Measurements from ENCODE around the gene THYN1.

- TF ChIP-seq CTCF (IDR thresholded peaks at IDR 0.05) (no peak), POLR2A (IDR thresholded peaks at IDR 0.05) (no peak)
Observed at GRCh38 chr11:134205729-134206128, 47.4 kb downstream of the THYN1 start.

All from body of pancreas (tissue), 4 donors.